H1 (cell line): ENCODE results near the gene MAOB. TPM values are rescaled to one million over a fixed set of nuclear protein-coding genes. Genes with fewer than 3 reads are reported as not detected.
"Not testable (repeated sequence)": the region's sequence is repeated elsewhere in the genome, so short reads cannot be mapped to it uniquely, and the experiment has no call there.

ENCODE experiments used
- CTCF ChIA-PET: fragments of 300-600 bp; sonication (Branson Sonifier 250); formaldehyde crosslinking; loops from one replicate; lab custom pipeline; 2021; ENCODE audit not compliant: partially characterized antibody; lab: Charles Lee
- POLR2A ChIA-PET: fragments of 300-600 bp; sonication (Branson Sonifier 250); formaldehyde crosslinking; loops from one replicate; lab custom pipeline; 2021; ENCODE audit warnings: inconsistent platforms; ENCODE audit not compliant: partially characterized antibody; lab: Charles Lee
- DNase-seq, 2 experiments: peaks; one replicate each; pipeline versions ENCODE4 v3.0.0 to v3.0.0-alpha.2; 2010 to 2022; ENCODE audit warnings: low spot score in 2 of 2, low read depth in 1 of 2, mixed read lengths in 1 of 2
- FAIRE-seq: peaks from 2 replicates; lab custom pipeline; 2011; peaks lifted over from hg19 to GRCh38; lab: Jason Lieb, UNC
- H2AFZ ChIP-seq: 2 replicates; pipeline ENCODE4 v1.8.1; 2012; ENCODE audit warnings: low read length, inconsistent platforms
- H2AK5ac ChIP-seq: 2 replicates; pipeline ENCODE4 v1.6.1; 2013; ENCODE audit warnings: low read depth, low read length
- H2BK120ac ChIP-seq: replicated peaks from 2 replicates; pipeline ENCODE3; 2013; ENCODE audit warnings: low read depth, low read length, inconsistent platforms
- H2BK12ac ChIP-seq: 2 replicates; pipeline ENCODE4 v1.6.1; 2013; ENCODE audit warnings: low read depth, low read length
- H2BK15ac ChIP-seq: 2 replicates; pipeline ENCODE4 v1.6.1; 2013; ENCODE audit warnings: low read length
- H2BK20ac ChIP-seq: 2 replicates; pipeline ENCODE4 v1.6.1; 2013; ENCODE audit warnings: low read length
- H2BK5ac ChIP-seq: 2 replicates; pipeline ENCODE4 v1.6.1; 2013; ENCODE audit warnings: low read depth, low read length
- H3K14ac ChIP-seq: 2 replicates; pipeline ENCODE4 v1.6.1; 2013; ENCODE audit warnings: inconsistent platforms; ENCODE audit not compliant: insufficient read length
- H3K18ac ChIP-seq: 2 replicates; pipeline ENCODE4 v1.6.1; 2013; ENCODE audit warnings: low read length; ENCODE audit errors: extremely low read depth
- H3K23ac ChIP-seq: 2 replicates; pipeline ENCODE4 v1.6.1; 2013; ENCODE audit warnings: inconsistent platforms; ENCODE audit not compliant: insufficient read length
- H3K23me2 ChIP-seq: 2 replicates; pipeline ENCODE4 v1.6.1; 2013; ENCODE audit warnings: low read depth, low read length
- H3K27ac ChIP-seq: 2 replicates; pipeline ENCODE4 v1.6.1; 2011; ENCODE audit warnings: low read depth, low read length, inconsistent platforms
- H3K27me3 ChIP-seq, 4 experiments: replicated peaks in 1 of 4; 1 replicate in 1 of 4; 2 replicates in 3 of 4; pipeline versions ENCODE4 v1.6.1 to v1.8.1; 2011 to 2013; ENCODE audit warnings: low read length in 3 of 4, mild to moderate bottlenecking in 3 of 4, inconsistent platforms in 2 of 4, mixed read lengths in 2 of 4, moderate library complexity in 1 of 4; ENCODE audit not compliant: control insufficient read depth in 3 of 4, insufficient read depth in 3 of 4; ENCODE audit errors: extremely low read depth in 1 of 4
- H3K36me3 ChIP-seq, 4 experiments: 2 replicates each; pipeline versions ENCODE4 v1.6.1 to v1.8.1; 2011 to 2013; ENCODE audit warnings: mild to moderate bottlenecking in 4 of 4, low read length in 3 of 4, moderate library complexity in 2 of 4, control low read depth in 1 of 4, inconsistent platforms in 1 of 4; ENCODE audit not compliant: insufficient read depth in 4 of 4, control insufficient read depth in 2 of 4
- H3K4ac ChIP-seq: replicated peaks from 2 replicates; pipeline ENCODE3; 2013; ENCODE audit warnings: low read length, low read depth, mixed read lengths, inconsistent platforms; ENCODE audit not compliant: insufficient read length
- H3K4me1 ChIP-seq, 4 experiments: replicated peaks in 1 of 4; 1 replicate in 1 of 4; 2 replicates in 3 of 4; pipeline versions ENCODE4 v1.6.1 to v1.8.1; 2011 to 2013; ENCODE audit warnings: low read length in 3 of 4, inconsistent platforms in 2 of 4, mixed read lengths in 1 of 4; ENCODE audit not compliant: insufficient read depth in 4 of 4, control insufficient read depth in 3 of 4
- H3K4me2 ChIP-seq, 2 experiments: 2 replicates each; pipeline versions ENCODE4 v1.6.1 to v1.8.1; 2011 to 2013; ENCODE audit warnings: low read depth in 2 of 2, low read length in 2 of 2, control low read depth in 1 of 2, inconsistent platforms in 1 of 2, mild to moderate bottlenecking in 1 of 2; ENCODE audit not compliant: insufficient read depth in 1 of 2
- H3K4me3 ChIP-seq, 4 experiments: fragments of 200-600, 300-600 bp in 1 of 4; sonication (generic), shearing (Covaris generic), sonication (Bioruptor Twin) in 1 of 4; 2 replicates each; pipeline versions ENCODE4 v1.5.1 to v1.8.1; 2011 to 2016; ENCODE audit warnings: low read length in 4 of 4, low read depth in 3 of 4, control low read depth in 2 of 4, inconsistent platforms in 2 of 4, mild to moderate bottlenecking in 2 of 4, mixed read lengths in 1 of 4, moderate library complexity in 1 of 4; ENCODE audit not compliant: insufficient read depth in 2 of 4; ENCODE audit errors: extremely low read depth in 1 of 4
- H3K56ac ChIP-seq: replicated peaks from 2 replicates; pipeline ENCODE3; 2013; ENCODE audit warnings: low read depth, mild to moderate bottlenecking, mixed read lengths, low read length, inconsistent platforms; ENCODE audit not compliant: insufficient read length
- H3K79me1 ChIP-seq: 2 replicates; pipeline ENCODE4 v1.6.1; 2013; ENCODE audit warnings: low read depth, low read length, control low read depth
- H3K79me2 ChIP-seq, 2 experiments: 2 replicates each; pipeline versions ENCODE4 v1.6.1 to v1.8.1; 2012 to 2013; ENCODE audit warnings: low read length in 2 of 2, mild to moderate bottlenecking in 2 of 2, inconsistent platforms in 1 of 2; ENCODE audit not compliant: insufficient read depth in 2 of 2, control insufficient read depth in 1 of 2
- H3K9ac ChIP-seq, 4 experiments: replicated peaks in 1 of 4; 1 replicate in 1 of 4; 2 replicates in 3 of 4; pipeline versions ENCODE4 v1.6.1 to v1.8.1; 2011 to 2013; ENCODE audit warnings: low read depth in 3 of 4, low read length in 3 of 4, control low read depth in 2 of 4, mild to moderate bottlenecking in 2 of 4, moderate library complexity in 2 of 4, inconsistent platforms in 1 of 4; ENCODE audit errors: extremely low read depth in 1 of 4
- H3K9me3 ChIP-seq, 2 experiments: 2 replicates each; pipeline versions ENCODE4 v1.6.1 to v1.8.1; 2012 to 2013; ENCODE audit warnings: mild to moderate bottlenecking in 2 of 2, moderate library complexity in 2 of 2, control low read depth in 1 of 2, inconsistent platforms in 1 of 2, low read depth in 1 of 2, low read length in 1 of 2, mixed read lengths in 1 of 2; ENCODE audit not compliant: insufficient read depth in 2 of 2
- H4K20me1 ChIP-seq, 2 experiments: replicated peaks in 1 of 2; 2 replicates each; pipeline versions ENCODE3 to v1.8.1; 2011 to 2013; ENCODE audit warnings: inconsistent platforms in 2 of 2, low read length in 2 of 2, mild to moderate bottlenecking in 1 of 2; ENCODE audit not compliant: insufficient read depth in 2 of 2, control insufficient read depth in 1 of 2
- H4K5ac ChIP-seq: 2 replicates; pipeline ENCODE4 v1.6.1; 2013; ENCODE audit warnings: low read length, low read depth, mixed read lengths, inconsistent platforms; ENCODE audit not compliant: insufficient read length
- H4K8ac ChIP-seq: 2 replicates; pipeline ENCODE4 v1.8.0; 2013; ENCODE audit warnings: mild to moderate bottlenecking, moderate library complexity, low read length, inconsistent platforms; ENCODE audit not compliant: insufficient read depth; ENCODE audit errors: extremely low read depth
- H4K91ac ChIP-seq: replicated peaks from 2 replicates; pipeline ENCODE3; 2013; ENCODE audit warnings: low read length, mixed read lengths, inconsistent platforms; ENCODE audit not compliant: insufficient read length
- FOSL1 ChIP-seq: IDR thresholded peaks from 2 replicates; pipeline ENCODE4 v1.6.1; 2011; ENCODE audit warnings: mild to moderate bottlenecking, low read depth, low read length, moderate library complexity; ENCODE audit not compliant: insufficient read depth
- JUND ChIP-seq: IDR thresholded peaks from 2 replicates; pipeline ENCODE4 v1.6.1; 2011; ENCODE audit warnings: mild to moderate bottlenecking, improper control_type of control experiment, low read length
- POU5F1 ChIP-seq: IDR thresholded peaks from 2 replicates; pipeline ENCODE4 v1.6.1; 2011; ENCODE audit warnings: low read depth, mild to moderate bottlenecking, low read length, moderate library complexity
- RFX5 ChIP-seq: IDR thresholded peaks from 2 replicates; pipeline ENCODE4 v1.6.1; 2011; ENCODE audit warnings: low read depth, low read length, improper control_type of control experiment, borderline replicate concordance
- SAP30 ChIP-seq: fragments of 300-600 bp; sonication (generic); IDR thresholded peaks from 2 replicates; pipeline ENCODE4 v1.7.1; 2012; ENCODE audit warnings: low read length, moderate library complexity, mild to moderate bottlenecking, inconsistent platforms; ENCODE audit not compliant: insufficient read depth, insufficient replicate concordance
- SP2 ChIP-seq: IDR thresholded peaks from 2 replicates; pipeline ENCODE4 v1.6.1; 2012; ENCODE audit warnings: mild to moderate bottlenecking, low read length, inconsistent platforms
- TAF1 ChIP-seq: IDR thresholded peaks from 2 replicates; pipeline ENCODE4 v1.6.1; 2011; ENCODE audit warnings: mild to moderate bottlenecking, low read depth, low read length
- WGBS, 2 experiments: shearing (Covaris generic) in 1 of 2; methylation state at CpG; one replicate each; pipeline versions ENCODE4 v1.1.6 to v1.1.7; 2013 to 2015; ENCODE audit warnings: low lambda C conversion rate in 2 of 2, mixed read lengths in 2 of 2, inconsistent platforms in 1 of 2, low coverage in 1 of 2, missing lambda C conversion rate in 1 of 2; ENCODE audit not compliant: insufficient replicate concordance in 2 of 2, insufficient coverage in 1 of 2, insufficient read length in 1 of 2; ENCODE audit errors: extremely low coverage in 1 of 2, missing lambda C conversion rate in 1 of 2; 5-methylcytosine and 5-hydroxymethylcytosine counted together
- polyA plus RNA-seq, 7 experiments: library from polyadenylated mRNA; depleted of rRNA in 3 of 7; stranded (reverse) in 5 of 7; unstranded in 2 of 7; fragments of >200 nt in 5 of 7; fragments of 200-250 nt in 2 of 7; gene quantifications; 1 replicate in 5 of 7; 2 replicates in 1 of 7; 4 replicates in 1 of 7; pipeline versions ENCODE4 v1.2.1 to v1.2.3, GENCODE V29; 2011 to 2013; ENCODE audit warnings: missing spikeins in 2 of 7, mixed read lengths in 2 of 7
- total RNA-seq: library from RNA; stranded (reverse); fragmentation: NEBNext Ultra II Directional; extraction: Animal tissue kit (Norgen Biotek cat#: 25700); gene quantifications from 2 replicates; pipeline ENCODE4 v1.2.1, GENCODE V29; 2021

The MAOB gene
- total and polyA plus RNA-seq, 2 of the 8 experiments (the other 6 are each of a cell fraction or from before 2014, with no cell fraction given) = 0.73 to 1.1 TPM

GRCh38 chrX:43728002-43728401 is 154.2 kb downstream of the MAOB start (continued):
- no peak for TF ChIP-seq SP2
- TF ChIP-seq POU5F1 = no peak
- TF ChIP-seq FOSL1 = no peak
- no peak for TF ChIP-seq RFX5
- TF ChIP-seq JUND = no peak
- TF ChIP-seq SAP30 = no peak
- no peak for TF ChIP-seq TAF1

GRCh38 chrX:43727254-43727653 is 155.0 kb downstream of the MAOB start:
- H3K27me3 ChIP-seq, H3K4me2 ChIP-seq, H2BK12ac ChIP-seq, H3K56ac ChIP-seq, H2AK5ac ChIP-seq, H4K91ac ChIP-seq, H3K79me1 ChIP-seq, H3K23ac ChIP-seq, H4K5ac ChIP-seq, H3K79me2 ChIP-seq, H3K36me3 ChIP-seq, H3K9ac ChIP-seq, H3K23me2 ChIP-seq, H2BK20ac ChIP-seq, H2BK5ac ChIP-seq, H4K20me1 ChIP-seq, DNase-seq, H3K4me1 ChIP-seq, H3K27ac ChIP-seq, H3K14ac ChIP-seq, H3K4ac ChIP-seq, H2BK120ac ChIP-seq, FAIRE-seq, H4K8ac ChIP-seq, H3K4me3 ChIP-seq, H2AFZ ChIP-seq, H2BK15ac ChIP-seq, H3K9me3 ChIP-seq, POLR2A ChIA-PET, H3K18ac ChIP-seq: not testable (repeated sequence)
- 83% methylated on average over 4 of the region's 6 CpGs; no CpG with 5 or more reads in 1 of the 2 experiments for WGBS, 2 experiments
- CTCF ChIA-PET = interaction anchor here (1.3 kb wide), 1 partner anchor 9 kb away, joined by 4 read pairs; no protein-coding TSS in a partner anchor
